NT2/D1 (cell line): ENCODE data around the gene GOLGA5.

ENCODE experiments used
- SUZ12 ChIP-seq: IDR thresholded peaks from 2 replicates; pipeline ENCODE4 v1.6.1; 2011; ENCODE audit not compliant: insufficient read length, insufficient read depth; ENCODE audit errors: extremely low read depth
- YY1 ChIP-seq: IDR thresholded peaks from 2 replicates; pipeline ENCODE4 v1.6.1; 2011; ENCODE audit not compliant: insufficient read length, insufficient read depth
- ZNF274 ChIP-seq: IDR thresholded peaks from 2 replicates; pipeline ENCODE4 v1.6.1; 2011; ENCODE audit warnings: mild to moderate bottlenecking, low read depth, low read length

- TF ChIP-seq ZNF274 = no peak
- TF ChIP-seq SUZ12 = no peak
- no peak for TF ChIP-seq YY1
These were observed 12.8 kb upstream of the GOLGA5 start for GRCh38 chr14:92781350-92781749.
